H1 (cell line): ENCODE results near the gene MB. TPM values are rescaled to one million over a fixed set of nuclear protein-coding genes. Genes with fewer than 3 reads are reported as not detected.

Experiments used
- CTCF ChIA-PET: fragments of 300-600 bp; sonication (Branson Sonifier 250); formaldehyde crosslinking; loops from one replicate; lab custom pipeline; 2021; ENCODE audit not compliant: partially characterized antibody; lab: Charles Lee
- POLR2A ChIA-PET: fragments of 300-600 bp; sonication (Branson Sonifier 250); formaldehyde crosslinking; loops from one replicate; lab custom pipeline; 2021; ENCODE audit warnings: inconsistent platforms; ENCODE audit not compliant: partially characterized antibody; lab: Charles Lee
- DNase-seq, 2 experiments: peaks; one replicate each; pipeline versions ENCODE4 v3.0.0 to v3.0.0-alpha.2; 2010 to 2022; ENCODE audit warnings: low spot score in 2 of 2, low read depth in 1 of 2, mixed read lengths in 1 of 2
- FAIRE-seq: peaks from 2 replicates; lab custom pipeline; 2011; peaks lifted over from hg19 to GRCh38; lab: Jason Lieb, UNC
- H2AFZ ChIP-seq: 2 replicates; pipeline ENCODE4 v1.8.1; 2012; ENCODE audit warnings: low read length, inconsistent platforms
- H2AK5ac ChIP-seq: 2 replicates; pipeline ENCODE4 v1.6.1; 2013; ENCODE audit warnings: low read depth, low read length
- H2BK120ac ChIP-seq: replicated peaks from 2 replicates; pipeline ENCODE3; 2013; ENCODE audit warnings: low read depth, low read length, inconsistent platforms
- H2BK12ac ChIP-seq: 2 replicates; pipeline ENCODE4 v1.6.1; 2013; ENCODE audit warnings: low read depth, low read length
- H2BK15ac ChIP-seq: 2 replicates; pipeline ENCODE4 v1.6.1; 2013; ENCODE audit warnings: low read length
- H2BK20ac ChIP-seq: 2 replicates; pipeline ENCODE4 v1.6.1; 2013; ENCODE audit warnings: low read length
- H2BK5ac ChIP-seq: 2 replicates; pipeline ENCODE4 v1.6.1; 2013; ENCODE audit warnings: low read depth, low read length
- H3K14ac ChIP-seq: 2 replicates; pipeline ENCODE4 v1.6.1; 2013; ENCODE audit warnings: inconsistent platforms; ENCODE audit not compliant: insufficient read length
- H3K18ac ChIP-seq: 2 replicates; pipeline ENCODE4 v1.6.1; 2013; ENCODE audit warnings: low read length; ENCODE audit errors: extremely low read depth
- H3K23ac ChIP-seq: 2 replicates; pipeline ENCODE4 v1.6.1; 2013; ENCODE audit warnings: inconsistent platforms; ENCODE audit not compliant: insufficient read length
- H3K23me2 ChIP-seq: 2 replicates; pipeline ENCODE4 v1.6.1; 2013; ENCODE audit warnings: low read depth, low read length
- H3K27ac ChIP-seq: 2 replicates; pipeline ENCODE4 v1.6.1; 2011; ENCODE audit warnings: low read depth, low read length, inconsistent platforms
- H3K27me3 ChIP-seq, 4 experiments: replicated peaks in 1 of 4; 1 replicate in 1 of 4; 2 replicates in 3 of 4; pipeline versions ENCODE4 v1.6.1 to v1.8.1; 2011 to 2013; ENCODE audit warnings: low read length in 3 of 4, mild to moderate bottlenecking in 3 of 4, inconsistent platforms in 2 of 4, mixed read lengths in 2 of 4, moderate library complexity in 1 of 4; ENCODE audit not compliant: control insufficient read depth in 3 of 4, insufficient read depth in 3 of 4; ENCODE audit errors: extremely low read depth in 1 of 4
- H3K36me3 ChIP-seq, 4 experiments: 2 replicates each; pipeline versions ENCODE4 v1.6.1 to v1.8.1; 2011 to 2013; ENCODE audit warnings: mild to moderate bottlenecking in 4 of 4, low read length in 3 of 4, moderate library complexity in 2 of 4, control low read depth in 1 of 4, inconsistent platforms in 1 of 4; ENCODE audit not compliant: insufficient read depth in 4 of 4, control insufficient read depth in 2 of 4
- H3K4ac ChIP-seq: replicated peaks from 2 replicates; pipeline ENCODE3; 2013; ENCODE audit warnings: low read length, low read depth, mixed read lengths, inconsistent platforms; ENCODE audit not compliant: insufficient read length
- H3K4me1 ChIP-seq, 4 experiments: replicated peaks in 1 of 4; 1 replicate in 1 of 4; 2 replicates in 3 of 4; pipeline versions ENCODE4 v1.6.1 to v1.8.1; 2011 to 2013; ENCODE audit warnings: low read length in 3 of 4, inconsistent platforms in 2 of 4, mixed read lengths in 1 of 4; ENCODE audit not compliant: insufficient read depth in 4 of 4, control insufficient read depth in 3 of 4
- H3K4me2 ChIP-seq, 2 experiments: 2 replicates each; pipeline versions ENCODE4 v1.6.1 to v1.8.1; 2011 to 2013; ENCODE audit warnings: low read depth in 2 of 2, low read length in 2 of 2, control low read depth in 1 of 2, inconsistent platforms in 1 of 2, mild to moderate bottlenecking in 1 of 2; ENCODE audit not compliant: insufficient read depth in 1 of 2
- H3K4me3 ChIP-seq, 4 experiments: fragments of 200-600, 300-600 bp in 1 of 4; sonication (generic), shearing (Covaris generic), sonication (Bioruptor Twin) in 1 of 4; 2 replicates each; pipeline versions ENCODE4 v1.5.1 to v1.8.1; 2011 to 2016; ENCODE audit warnings: low read length in 4 of 4, low read depth in 3 of 4, control low read depth in 2 of 4, inconsistent platforms in 2 of 4, mild to moderate bottlenecking in 2 of 4, mixed read lengths in 1 of 4, moderate library complexity in 1 of 4; ENCODE audit not compliant: insufficient read depth in 2 of 4; ENCODE audit errors: extremely low read depth in 1 of 4
- H3K56ac ChIP-seq: replicated peaks from 2 replicates; pipeline ENCODE3; 2013; ENCODE audit warnings: low read depth, mild to moderate bottlenecking, mixed read lengths, low read length, inconsistent platforms; ENCODE audit not compliant: insufficient read length
- H3K79me1 ChIP-seq: 2 replicates; pipeline ENCODE4 v1.6.1; 2013; ENCODE audit warnings: low read depth, low read length, control low read depth
- H3K79me2 ChIP-seq, 2 experiments: 2 replicates each; pipeline versions ENCODE4 v1.6.1 to v1.8.1; 2012 to 2013; ENCODE audit warnings: low read length in 2 of 2, mild to moderate bottlenecking in 2 of 2, inconsistent platforms in 1 of 2; ENCODE audit not compliant: insufficient read depth in 2 of 2, control insufficient read depth in 1 of 2
- H3K9ac ChIP-seq, 4 experiments: replicated peaks in 1 of 4; 1 replicate in 1 of 4; 2 replicates in 3 of 4; pipeline versions ENCODE4 v1.6.1 to v1.8.1; 2011 to 2013; ENCODE audit warnings: low read depth in 3 of 4, low read length in 3 of 4, control low read depth in 2 of 4, mild to moderate bottlenecking in 2 of 4, moderate library complexity in 2 of 4, inconsistent platforms in 1 of 4; ENCODE audit errors: extremely low read depth in 1 of 4
- H3K9me3 ChIP-seq, 2 experiments: 2 replicates each; pipeline versions ENCODE4 v1.6.1 to v1.8.1; 2012 to 2013; ENCODE audit warnings: mild to moderate bottlenecking in 2 of 2, moderate library complexity in 2 of 2, control low read depth in 1 of 2, inconsistent platforms in 1 of 2, low read depth in 1 of 2, low read length in 1 of 2, mixed read lengths in 1 of 2; ENCODE audit not compliant: insufficient read depth in 2 of 2
- H4K20me1 ChIP-seq, 2 experiments: replicated peaks in 1 of 2; 2 replicates each; pipeline versions ENCODE3 to v1.8.1; 2011 to 2013; ENCODE audit warnings: inconsistent platforms in 2 of 2, low read length in 2 of 2, mild to moderate bottlenecking in 1 of 2; ENCODE audit not compliant: insufficient read depth in 2 of 2, control insufficient read depth in 1 of 2
- H4K5ac ChIP-seq: 2 replicates; pipeline ENCODE4 v1.6.1; 2013; ENCODE audit warnings: low read length, low read depth, mixed read lengths, inconsistent platforms; ENCODE audit not compliant: insufficient read length
- H4K8ac ChIP-seq: 2 replicates; pipeline ENCODE4 v1.8.0; 2013; ENCODE audit warnings: mild to moderate bottlenecking, moderate library complexity, low read length, inconsistent platforms; ENCODE audit not compliant: insufficient read depth; ENCODE audit errors: extremely low read depth
- H4K91ac ChIP-seq: replicated peaks from 2 replicates; pipeline ENCODE3; 2013; ENCODE audit warnings: low read length, mixed read lengths, inconsistent platforms; ENCODE audit not compliant: insufficient read length
- ASH2L ChIP-seq: fragments of 200-600, 300-600 bp; sonication (generic); IDR thresholded peaks from one replicate; pipeline ENCODE4 v1.7.1; 2017; ENCODE audit warnings: low read length
- CHD1 ChIP-seq: IDR thresholded peaks from 2 replicates; pipeline ENCODE4 v1.6.1; 2012; ENCODE audit warnings: low read depth, low read length, improper control_type of control experiment
- EP300 ChIP-seq, 2 experiments: IDR thresholded peaks; 1 replicate in 1 of 2; 2 replicates in 1 of 2; pipeline ENCODE4 v1.6.1; 2011 to 2012; ENCODE audit warnings: low read depth in 2 of 2, low read length in 2 of 2, mild to moderate bottlenecking in 2 of 2, borderline replicate concordance in 1 of 2, inconsistent platforms in 1 of 2, moderate library complexity in 1 of 2
- FOSL1 ChIP-seq: IDR thresholded peaks from 2 replicates; pipeline ENCODE4 v1.6.1; 2011; ENCODE audit warnings: mild to moderate bottlenecking, low read depth, low read length, moderate library complexity; ENCODE audit not compliant: insufficient read depth
- KDM4A ChIP-seq: IDR thresholded peaks from one replicate; pipeline ENCODE4 v1.7.1; 2012; ENCODE audit warnings: low read depth, mild to moderate bottlenecking, moderate library complexity, low read length, inconsistent platforms; ENCODE audit not compliant: severe bottlenecking
- POLR2A ChIP-seq, 2 experiments: IDR thresholded peaks; 1 replicate in 1 of 2; 2 replicates in 1 of 2; pipeline ENCODE4 v1.6.1; 2011; ENCODE audit warnings: low read depth in 2 of 2, low read length in 2 of 2, mild to moderate bottlenecking in 2 of 2; ENCODE audit errors: control extremely low read depth in 1 of 2
- POLR2AphosphoS5 ChIP-seq: IDR thresholded peaks from 2 replicates; pipeline ENCODE4 v1.6.1; 2011; ENCODE audit warnings: low read depth, low read length
- RBBP5 ChIP-seq: IDR thresholded peaks from 2 replicates; pipeline ENCODE4 v1.7.1; 2012; ENCODE audit warnings: low read depth, mild to moderate bottlenecking, inconsistent platforms, low read length, moderate library complexity, borderline replicate concordance
- SIN3A ChIP-seq, 2 experiments: IDR thresholded peaks in 1 of 2; conservative IDR thresholded peaks in 1 of 2; 2 replicates each; pipeline ENCODE4 v1.6.1; 2011 to 2012; ENCODE audit warnings: low read length in 2 of 2, improper control_type of control experiment in 1 of 2, low read depth in 1 of 2, mild to moderate bottlenecking in 1 of 2
- SP2 ChIP-seq: IDR thresholded peaks from 2 replicates; pipeline ENCODE4 v1.6.1; 2012; ENCODE audit warnings: mild to moderate bottlenecking, low read length, inconsistent platforms
- TCF12 ChIP-seq: IDR thresholded peaks from 2 replicates; pipeline ENCODE4 v1.6.1; 2011; ENCODE audit warnings: low read depth, mild to moderate bottlenecking, low read length
- TEAD4 ChIP-seq: IDR thresholded peaks from 2 replicates; pipeline ENCODE4 v1.6.1; 2012; ENCODE audit warnings: low read depth, low read length, inconsistent platforms, mixed read lengths
- whole genome bisulfite sequencing, 2 experiments: shearing (Covaris generic) in 1 of 2; methylation state at CpG; one replicate each; pipeline versions ENCODE4 v1.1.6 to v1.1.7; 2013 to 2015; ENCODE audit warnings: low lambda C conversion rate in 2 of 2, mixed read lengths in 2 of 2, inconsistent platforms in 1 of 2, low coverage in 1 of 2, missing lambda C conversion rate in 1 of 2; ENCODE audit not compliant: insufficient replicate concordance in 2 of 2, insufficient coverage in 1 of 2, insufficient read length in 1 of 2; ENCODE audit errors: extremely low coverage in 1 of 2, missing lambda C conversion rate in 1 of 2; 5-methylcytosine and 5-hydroxymethylcytosine counted together
- polyA plus RNA-seq, 7 experiments: library from polyadenylated mRNA; depleted of rRNA in 3 of 7; stranded (reverse) in 5 of 7; unstranded in 2 of 7; fragments of >200 nt in 5 of 7; fragments of 200-250 nt in 2 of 7; gene quantifications; 1 replicate in 5 of 7; 2 replicates in 1 of 7; 4 replicates in 1 of 7; pipeline versions ENCODE4 v1.2.1 to v1.2.3, GENCODE V29; 2011 to 2013; ENCODE audit warnings: missing spikeins in 2 of 7, mixed read lengths in 2 of 7
- total RNA-seq: library from RNA; stranded (reverse); fragmentation: NEBNext Ultra II Directional; extraction: Animal tissue kit (Norgen Biotek cat#: 25700); gene quantifications from 2 replicates; pipeline ENCODE4 v1.2.1, GENCODE V29; 2021
- TF ChIP-seq, protein P1 (sequence below): IDR thresholded peaks from 2 replicates; pipeline ENCODE4 v1.6.1; 2011; ENCODE audit warnings: low read depth, mild to moderate bottlenecking, low read length; ENCODE audit not compliant: insufficient read depth

MB gene
- total and polyA plus RNA-seq, 2 of the 8 experiments (the other 6 are each of a cell fraction or from before 2014, with no cell fraction given): 1.5 TPM; not detected in 1

GRCh38 chr22:35657571-35658312 lies 40.6 kb upstream of the MB start:
- H3K36me3 ChIP-seq: no peaks in the 10 kb centered on the region
- H3K18ac ChIP-seq: no peak overlapping the region
- no peak overlapping the region for H2AK5ac ChIP-seq
- H3K9me3 ChIP-seq: peaks cover 0 to 5% of the 10 kb centered on the region in 2 experiments; a peak in 1 of 4 replicates
- no peak overlapping the region for H2AFZ ChIP-seq
- no peak overlapping the region for H3K27ac ChIP-seq
- no peak overlapping the region for H3K4ac ChIP-seq
- H2BK20ac ChIP-seq: no peak overlapping the region
- H4K5ac ChIP-seq: no peak overlapping the region
- FAIRE-seq (no peak), DNase-seq (no peak)
- 81% methylated on average over 5 of the region's 5 CpGs; no CpG with 5 or more reads in 1 of the 2 experiments for WGBS, 2 experiments
- no peak overlapping the region for H3K14ac ChIP-seq
- peaks cover 0 to 9% (median 3%) of the 10 kb centered on the region in 4 experiments; a peak in 2 of 7 replicates for H3K4me1 ChIP-seq
- no peak overlapping the region for H4K91ac ChIP-seq
- H2BK5ac ChIP-seq: no peak overlapping the region
- H3K23ac ChIP-seq: no peak overlapping the region
- no peak overlapping the region for H2BK15ac ChIP-seq
- no peaks in the 10 kb centered on the region for H3K79me2 ChIP-seq
- ChIA-PET CTCF (no interaction called here), POLR2A (interaction anchor here (0.6 to 1.4 kb wide), 3 partner anchors 8 to 20 kb away, joined by 3 to 4 read pairs (median 3); partner anchors contain the start of gene APOL6)
- no peak overlapping the region for H3K9ac ChIP-seq
- no peaks in the 10 kb centered on the region for H3K23me2 ChIP-seq
- H3K56ac ChIP-seq: no peak overlapping the region
- H4K20me1 ChIP-seq: no peaks in the 10 kb centered on the region
- H3K79me1 ChIP-seq: no peaks in the 10 kb centered on the region
- H2BK120ac ChIP-seq: no peak overlapping the region
- H3K4me2 ChIP-seq: no peak overlapping the region
- no peaks in the 10 kb centered on the region for H3K27me3 ChIP-seq
- H3K4me3 ChIP-seq: no peak overlapping the region
- H2BK12ac ChIP-seq: no peak overlapping the region
- H4K8ac ChIP-seq: no peak overlapping the region
- TF ChIP-seq, protein P1, sequence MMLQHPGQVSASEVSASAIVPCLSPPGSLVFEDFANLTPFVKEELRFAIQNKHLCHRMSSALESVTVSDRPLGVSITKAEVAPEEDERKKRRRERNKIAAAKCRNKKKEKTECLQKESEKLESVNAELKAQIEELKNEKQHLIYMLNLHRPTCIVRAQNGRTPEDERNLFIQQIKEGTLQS: no peak
- TF ChIP-seq EP300 (IDR thresholded peaks at IDR 0.05; ENCODE audit: borderline replicate concordance in 1 of 2, low read depth in 2 of 2, low read length in 2 of 2): no peak
- TF ChIP-seq POLR2AphosphoS5: no peak
- no peak for TF ChIP-seq RBBP5
- no peak for TF ChIP-seq KDM4A
- TF ChIP-seq SP2: no peak
- TF ChIP-seq ASH2L: no peak
- no peak for TF ChIP-seq POLR2A (IDR thresholded peaks at IDR 0.05; ENCODE audit: control extremely low read depth in 1 of 2, low read depth in 2 of 2, low read length in 2 of 2)
- no peak for TF ChIP-seq TEAD4
- no peak for TF ChIP-seq CHD1
- no peak for TF ChIP-seq FOSL1
- no peak for TF ChIP-seq SIN3A (conservative IDR thresholded peaks at IDR 0.05 in 1 of 2, IDR thresholded peaks at IDR 0.05 in 1 of 2; ENCODE audit: low read depth in 1 of 2, low read length in 2 of 2)
- no peak for TF ChIP-seq TCF12
